Activated CD8-positive, alpha-beta T cell treated with anti-CD3 and anti-CD28 coated beads, Interleukin-2, amount 10 ng/mL, durations not matched to agents 7 days and 5 days (primary cell): ENCODE measurements around the gene CIBAR2. TPM values are rescaled to one million over a fixed set of nuclear protein-coding genes. Genes with fewer than 3 reads are reported as not detected.

Source experiments
- ATAC-seq: fragments of 150-1000 bp; cut with Tn5 transposase; one replicate; pipeline ENCODE4 v1.10.0; 2021; ENCODE audit warnings: moderate library complexity
- CTCF ChIA-PET: fragments of 350-600 bp; sonication (Branson Sonifier 250); formaldehyde crosslinking; loops from one replicate; lab custom pipeline; 2021; ENCODE audit warnings: antibody characterized with exemption; lab: Charles Lee
- POLR2A ChIA-PET: fragments of 350-600 bp; sonication (Branson Sonifier 250); formaldehyde crosslinking; loops from one replicate; lab custom pipeline; 2021; ENCODE audit warnings: antibody characterized with exemption; lab: Charles Lee
- DNase-seq: peaks from one replicate; pipeline ENCODE4 v3.0.0-alpha.2; 2020
- H3K27ac Mint-ChIP-seq: one replicate; pipeline ENCODE4 v1.8.0; 2021; ENCODE audit warnings: mild to moderate bottlenecking, mixed read lengths
- H3K27me3 Mint-ChIP-seq: one replicate; pipeline ENCODE4 v1.8.0; 2021; ENCODE audit warnings: low read depth, mixed read lengths
- H3K36me3 Mint-ChIP-seq: one replicate; pipeline ENCODE4 v1.8.0; 2021; ENCODE audit warnings: low read depth, mixed read lengths
- H3K4me1 Mint-ChIP-seq: one replicate; pipeline ENCODE4 v1.8.0; 2021; ENCODE audit warnings: low read depth, mixed read lengths
- H3K4me3 Mint-ChIP-seq: one replicate; pipeline ENCODE4 v1.8.0; 2021; ENCODE audit warnings: mild to moderate bottlenecking, mixed read lengths
- H3K9me3 Mint-ChIP-seq: one replicate; pipeline ENCODE4 v1.8.0; 2022; ENCODE audit warnings: mixed read lengths; ENCODE audit not compliant: insufficient read depth
- total RNA-seq, 2 experiments: library from RNA; stranded (reverse); gene quantifications; one replicate each; pipeline ENCODE4 v1.2.3, GENCODE V29; 2021

The CIBAR2 gene
- total RNA-seq, 2 experiments from 2014 or later, result not detected

DNA sequence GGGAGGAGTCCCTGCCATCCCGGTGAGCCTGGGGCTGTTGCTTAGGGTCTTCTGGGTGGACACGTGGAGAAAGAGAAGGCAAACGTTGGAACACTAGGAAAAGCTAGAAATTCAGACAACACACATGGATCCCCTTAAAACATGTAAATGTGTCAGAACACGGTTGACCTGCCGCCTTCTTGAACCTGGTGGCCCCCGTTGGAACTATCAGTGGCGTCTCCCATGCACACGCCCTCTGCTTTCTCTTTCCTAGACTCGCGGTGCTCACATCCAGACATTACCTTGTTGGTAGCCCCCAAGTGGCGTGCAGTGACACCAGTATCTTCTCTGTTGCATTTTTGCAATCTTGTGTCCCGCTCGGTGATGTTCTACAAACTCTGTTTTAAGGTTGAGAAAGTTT is 18.6 kb downstream of the CIBAR2 start:
- Mint-ChIP-seq H3K27me3 (no peaks in the 10 kb centered on the region), H3K9me3 (no peaks in the 10 kb centered on the region), H3K36me3 (no peaks in the 10 kb centered on the region), H3K27ac (no peak overlapping the region), H3K4me1 (peaks cover 15% of the 10 kb centered on the region), H3K4me3 (no peak overlapping the region)
- POLR2A ChIA-PET, result no interaction called here
- no peak for DNase-seq
- CTCF ChIA-PET, result interaction anchor here (1.2 kb wide), 1 partner anchor 21 kb away, joined by 4 read pairs; no protein-coding TSS in a partner anchor
- ATAC-seq, result no peak

- DNase-seq (no peak), ATAC-seq (no peak)
- CTCF ChIA-PET, result no interaction called here
- H3K27me3 Mint-ChIP-seq, result no peaks in the 10 kb centered on the region
- POLR2A ChIA-PET, result no interaction called here
- no peaks in the 10 kb centered on the region for H3K9me3 Mint-ChIP-seq
- H3K4me3 Mint-ChIP-seq, result no peak overlapping the region
- no peaks in the 10 kb centered on the region for H3K36me3 Mint-ChIP-seq
- peaks cover 15% of the 10 kb centered on the region for H3K4me1 Mint-ChIP-seq
- no peak overlapping the region for H3K27ac Mint-ChIP-seq
These were observed 19.4 kb downstream of the CIBAR2 start for GRCh38 chr16:85092851-85093250.

- ChIA-PET POLR2A (interaction anchor here (1.9 kb wide), 1 partner anchor 36 kb away, joined by 7 read pairs; no protein-coding TSS in a partner anchor), CTCF (no interaction called here)
- Mint-ChIP-seq H3K27me3 (no peaks in the 10 kb centered on the region), H3K27ac (no peak overlapping the region), H3K36me3 (no peaks in the 10 kb centered on the region), H3K9me3 (no peaks in the 10 kb centered on the region), H3K4me1 (peaks cover 15% of the 10 kb centered on the region), H3K4me3 (no peak overlapping the region)
- ATAC-seq (no peak), DNase-seq (no peak)
These were observed 20.0 kb downstream of the CIBAR2 start for GRCh38 chr16:85092309-85092708.

GRCh38 chr16:85091522-85091910 is 20.8 kb downstream of the CIBAR2 start:
- CTCF ChIA-PET, result interaction anchor here (1.5 to 1.9 kb wide), 3 partner anchors 64 to 120 kb away, joined by 4 to 6 read pairs (median 5); partner anchors contain the start of genes KIAA0513 and ZDHHC7
- ATAC-seq, result no peak

GRCh38 chr16:85090873-85091521 is 21.3 kb downstream of the CIBAR2 start:
- POLR2A ChIA-PET, result interaction anchor here (1.9 kb wide), 1 partner anchor 35 kb away, joined by 7 read pairs; no protein-coding TSS in a partner anchor
- DNase-seq, result no peak
- Mint-ChIP-seq H3K4me3 (no peak overlapping the region), H3K36me3 (no peaks in the 10 kb centered on the region), H3K27me3 (no peaks in the 10 kb centered on the region), H3K27ac (peak overlapping the region; percentile 64), H3K4me1 (peaks cover 25% of the 10 kb centered on the region), H3K9me3 (no peaks in the 10 kb centered on the region)
- CTCF ChIA-PET, result interaction anchor here (1.2 to 1.9 kb wide), 4 partner anchors 24 to 120 kb away, joined by 3 to 6 read pairs (median 4); partner anchors contain the start of genes KIAA0513 and ZDHHC7
- ATAC-seq, result no peak

More at GRCh38 chr16:85091522-85091910, 20.8 kb downstream of the CIBAR2 start:
- H3K36me3 Mint-ChIP-seq, result no peaks in the 10 kb centered on the region
- no peak for DNase-seq
- peaks cover 22% of the 10 kb centered on the region for H3K4me1 Mint-ChIP-seq
- H3K9me3 Mint-ChIP-seq, result no peaks in the 10 kb centered on the region
- no peak overlapping the region for H3K4me3 Mint-ChIP-seq
- no peaks in the 10 kb centered on the region for H3K27me3 Mint-ChIP-seq
- peak overlapping the region; percentile 64 for H3K27ac Mint-ChIP-seq
- POLR2A ChIA-PET, result interaction anchor here (1.9 kb wide), 1 partner anchor 35 kb away, joined by 7 read pairs; no protein-coding TSS in a partner anchor

DNA sequence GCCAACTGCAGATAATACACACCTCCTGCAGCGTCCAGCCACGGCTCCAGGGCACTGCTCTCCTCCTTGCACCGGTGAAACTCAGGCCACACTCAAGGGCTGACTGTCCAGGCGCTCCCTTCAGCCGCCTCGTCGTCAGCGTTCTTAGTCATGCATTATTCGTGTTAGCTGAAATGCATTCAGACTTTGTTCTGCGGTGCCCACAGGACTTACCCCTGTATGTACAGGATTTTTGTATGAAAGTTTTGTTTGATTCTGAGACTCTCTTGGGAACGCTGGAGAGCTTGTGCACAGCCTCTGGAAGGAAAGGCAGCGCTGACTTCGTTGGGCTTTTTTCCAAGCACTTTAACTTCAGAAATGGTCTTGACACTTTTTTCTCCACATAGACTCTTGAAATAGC is 22.1 kb downstream of the CIBAR2 start:
- Mint-ChIP-seq H3K9me3 (no peaks in the 10 kb centered on the region), H3K4me1 (peaks cover 25% of the 10 kb centered on the region), H3K27ac (no peak overlapping the region), H3K36me3 (no peaks in the 10 kb centered on the region), H3K4me3 (no peak overlapping the region), H3K27me3 (no peaks in the 10 kb centered on the region)
- DNase-seq (no peak), ATAC-seq (no peak)
- ChIA-PET CTCF (interaction anchor here (0.8 to 1.9 kb wide), 4 partner anchors 24 to 79 kb away, joined by 3 to 6 read pairs (median 4); partner anchors contain the start of genes KIAA0513 and ZDHHC7), POLR2A (interaction anchor here (1.9 kb wide), 1 partner anchor 34 kb away, joined by 7 read pairs; no protein-coding TSS in a partner anchor)

DNA sequence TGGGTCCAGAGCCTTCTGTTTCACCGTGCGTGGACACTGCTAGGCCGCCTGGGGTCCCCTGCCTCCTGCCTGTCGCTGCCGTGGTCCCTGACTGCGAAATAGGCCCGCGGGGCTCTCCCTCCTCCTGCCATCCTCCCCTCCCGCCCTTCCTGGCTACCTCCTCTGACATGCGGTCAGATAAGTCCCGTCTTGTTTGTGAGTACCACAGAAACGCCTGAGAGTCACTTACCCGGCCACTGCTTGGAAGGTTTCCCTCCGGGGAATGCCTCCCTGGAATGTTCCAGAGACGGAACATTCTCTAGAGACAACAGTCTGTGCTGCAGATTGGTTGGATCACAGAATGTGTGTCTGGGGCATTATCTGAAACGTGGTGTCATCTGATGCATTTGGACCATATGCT is 22.7 kb downstream of the CIBAR2 start:
- Mint-ChIP-seq H3K36me3 (no peaks in the 10 kb centered on the region), H3K27ac (no peak overlapping the region), H3K27me3 (no peaks in the 10 kb centered on the region), H3K4me1 (peaks cover 25% of the 10 kb centered on the region), H3K9me3 (no peaks in the 10 kb centered on the region), H3K4me3 (no peak overlapping the region)
- CTCF ChIA-PET, result no interaction called here
- POLR2A ChIA-PET, result no interaction called here
- no peak for DNase-seq
- ATAC-seq, result no peak

GRCh38 chr16:85088570-85089199 is 23.6 kb downstream of the CIBAR2 start:
- Mint-ChIP-seq H3K27me3 (no peaks in the 10 kb centered on the region), H3K36me3 (no peaks in the 10 kb centered on the region), H3K9me3 (no peaks in the 10 kb centered on the region), H3K27ac (no peak overlapping the region), H3K4me1 (peaks cover 25% of the 10 kb centered on the region), H3K4me3 (no peak overlapping the region)
- no peak for DNase-seq
- ChIA-PET CTCF (no interaction called here), POLR2A (no interaction called here)
- no peak for ATAC-seq

- Mint-ChIP-seq H3K27me3 (no peaks in the 10 kb centered on the region), H3K9me3 (no peaks in the 10 kb centered on the region), H3K4me1 (peaks cover 29% of the 10 kb centered on the region), H3K4me3 (no peak overlapping the region), H3K27ac (no peak overlapping the region), H3K36me3 (no peaks in the 10 kb centered on the region)
- ChIA-PET POLR2A (interaction anchor here (1.0 kb wide), 1 partner anchor 61 kb away, joined by 3 read pairs; no protein-coding TSS in a partner anchor), CTCF (interaction anchor here (1.7 to 3.7 kb wide), 2 partner anchors 32 to 76 kb away, joined by 27 to 49 read pairs; partner anchors contain the start of gene ZDHHC7)
- ATAC-seq, result no peak
- no peak for DNase-seq
These were observed 24.2 kb downstream of the CIBAR2 start for GRCh38 chr16:85087899-85088569.

DNA sequence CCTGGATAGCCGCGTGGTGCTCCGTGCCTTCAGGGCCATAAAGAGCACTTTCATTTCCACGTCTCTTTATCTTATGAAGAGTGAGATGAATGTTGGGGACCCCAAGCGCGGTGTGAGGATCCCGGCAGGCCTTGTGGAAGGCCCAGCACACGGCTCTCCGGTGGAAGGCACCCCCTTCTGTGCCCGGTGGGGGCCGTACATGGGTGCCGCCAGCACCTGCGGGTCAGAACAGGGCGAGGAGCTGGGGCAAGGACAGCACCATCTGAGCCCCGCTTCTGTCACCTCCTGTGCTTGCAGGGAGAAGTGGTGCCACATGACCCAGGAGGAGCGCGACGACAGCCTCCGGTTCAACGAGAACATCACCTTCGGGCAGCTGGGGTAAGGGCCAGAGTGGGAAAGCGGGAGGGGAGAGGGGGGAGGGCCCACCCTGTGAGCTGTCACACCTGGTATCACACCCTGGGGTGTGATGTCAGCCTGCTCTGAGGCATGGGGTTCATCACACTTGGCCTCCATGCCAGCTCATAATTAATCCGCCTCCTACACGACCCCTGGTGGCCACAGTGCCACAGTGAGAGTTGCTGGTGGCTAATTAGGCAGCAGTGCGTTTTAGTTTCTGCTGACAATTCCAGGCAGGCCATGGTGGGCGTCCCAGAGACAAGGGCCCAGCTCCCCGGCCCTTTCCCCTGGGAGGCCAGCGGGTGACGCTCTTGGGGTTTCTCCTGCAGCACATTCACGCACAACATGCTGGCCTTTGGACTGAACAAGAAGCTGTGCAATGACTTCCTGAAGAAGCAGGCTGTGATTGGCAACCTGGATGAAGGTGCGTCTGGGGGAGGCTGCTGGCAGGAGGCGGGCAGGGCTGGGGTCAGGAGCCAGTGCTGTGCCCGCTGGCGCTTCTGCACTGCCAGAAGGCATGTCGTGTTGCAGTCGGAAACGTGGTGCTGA is 25.7 kb downstream of the CIBAR2 start:
- CTCF ChIA-PET, result interaction anchor here (0.6 to 3.7 kb wide), 30 partner anchors 9 to 486 kb away, joined by 3 to 49 read pairs (median 5); partner anchors contain the start of genes KIAA0513 and ZDHHC7
- no peaks in the 10 kb centered on the region for H3K9me3 Mint-ChIP-seq
- H3K4me1 Mint-ChIP-seq, result peaks cover 29% of the 10 kb centered on the region
- no peak overlapping the region for H3K4me3 Mint-ChIP-seq
- H3K27ac Mint-ChIP-seq, result no peak overlapping the region
- ATAC-seq (peak; percentile 94), DNase-seq (peak; percentile 87)
- H3K36me3 Mint-ChIP-seq, result no peaks in the 10 kb centered on the region
- POLR2A ChIA-PET, result interaction anchor here (0.6 to 1.2 kb wide), 3 partner anchors 21 to 75 kb away, joined by 3 to 6 read pairs (median 3); partner anchors contain the start of gene ZDHHC7
- H3K27me3 Mint-ChIP-seq, result no peaks in the 10 kb centered on the region
